Left lobe of liver (tissue), 2 donors: ENCODE measurements around the gene RINT1. TPM values are rescaled to one million over a fixed set of nuclear protein-coding genes. Genes with fewer than 3 reads are reported as not detected.

Experiments used
- ATAC-seq: fragments of 200-7000 bp; cut with Tn5 transposase; one replicate; pipeline ENCODE4 v1.9.1; 2020; ENCODE audit warnings: mild to moderate bottlenecking, moderate library complexity
- DNase-seq: peaks from one replicate; pipeline ENCODE4 v3.0.0-alpha.2; 2020; ENCODE audit warnings: low spot score
- total RNA-seq: library from RNA; stranded (reverse); gene quantifications from one replicate; pipeline ENCODE4 v1.2.1, GENCODE V29; 2021
- donor health status: DM: no; HTN: no; CAD: no; lungs with moderate emphysema.
- donor health status: DM: no; HTN: yes; CAD: no.

RINT1 gene
- total RNA-seq, 1 donor from 2014 or later: 10.0 TPM

DNA sequence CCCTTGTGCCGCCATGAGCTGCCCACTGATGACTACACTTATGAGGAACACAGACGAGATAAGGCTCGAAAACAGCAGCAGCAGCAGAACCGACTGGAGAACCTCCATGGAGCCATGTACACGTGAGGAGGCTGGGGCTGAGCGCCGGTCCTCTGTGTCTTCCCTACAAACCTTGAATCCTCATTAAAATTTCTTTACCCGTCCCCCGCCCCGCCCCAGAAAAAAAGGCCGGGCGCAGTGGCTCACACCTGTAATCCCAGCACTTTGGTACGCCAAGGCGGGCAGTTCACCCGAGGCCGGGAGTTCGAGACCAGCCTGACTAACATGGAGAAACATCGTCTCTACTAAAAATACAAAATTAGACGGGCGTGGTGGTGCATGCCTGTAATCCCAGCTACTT lies 1.5 kb upstream of the RINT1 start:
- no peak for ATAC-seq
- DNase-seq: no peak

GRCh38 chr7:105532709-105533460 lies 884 bp downstream of the RINT1 start:
- no peak for ATAC-seq
- no peak for DNase-seq

- DNase-seq: no peak
- no peak for ATAC-seq
These were observed 6.3 kb downstream of the RINT1 start for GRCh38 chr7:105538339-105538738.

DNA sequence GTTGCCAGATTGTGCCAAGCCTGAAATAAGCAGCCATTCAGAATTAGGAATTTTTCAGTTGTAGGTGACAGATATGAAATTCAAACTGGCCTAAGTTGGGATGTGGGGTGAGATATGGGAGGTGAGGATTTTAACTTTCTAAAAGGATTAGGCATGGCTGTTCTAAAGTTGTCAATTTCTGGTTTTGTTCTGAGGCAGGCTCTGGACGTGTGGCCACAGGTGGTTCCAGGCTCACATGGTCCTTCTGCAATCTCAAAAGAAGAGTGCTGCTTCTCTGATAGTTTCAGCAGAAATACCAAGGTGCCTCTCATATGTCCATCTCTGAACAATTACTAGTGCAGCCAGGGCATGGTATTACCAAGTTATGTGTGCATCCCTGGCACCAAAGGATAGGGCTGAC lies 27.9 kb downstream of the RINT1 start:
- no peak for ATAC-seq
- DNase-seq: no peak

- ATAC-seq (no peak), DNase-seq (no peak)
These were observed 33.2 kb downstream of the RINT1 start for GRCh38 chr7:105565190-105565589.

GRCh38 chr7:105567024-105567423 lies 35.0 kb downstream of the RINT1 start:
- no peak for ATAC-seq
- no peak for DNase-seq

GRCh38 chr7:105567821-105568220 lies 35.8 kb downstream of the RINT1 start:
- DNase-seq (no peak), ATAC-seq (no peak)

DNA sequence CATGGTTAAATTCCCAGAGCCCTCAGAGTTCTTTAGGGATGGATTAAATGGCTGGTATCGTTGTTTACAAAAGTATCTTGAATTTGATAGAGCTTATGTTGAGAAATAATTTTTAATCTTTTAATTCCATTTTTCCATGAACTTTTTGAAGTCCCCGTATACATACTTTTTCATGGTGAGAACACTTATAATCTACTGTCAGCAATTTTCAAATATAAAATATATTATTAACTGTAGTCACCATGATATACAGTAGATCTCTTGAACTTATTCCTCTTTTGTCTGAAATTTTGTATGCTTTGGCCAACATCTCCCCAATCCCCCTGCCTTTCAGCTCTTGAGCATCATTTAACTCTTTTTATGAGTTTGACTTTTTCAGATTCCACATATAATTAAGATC lies 39.9 kb downstream of the RINT1 start:
- DNase-seq (no peak), ATAC-seq (no peak)

DNA sequence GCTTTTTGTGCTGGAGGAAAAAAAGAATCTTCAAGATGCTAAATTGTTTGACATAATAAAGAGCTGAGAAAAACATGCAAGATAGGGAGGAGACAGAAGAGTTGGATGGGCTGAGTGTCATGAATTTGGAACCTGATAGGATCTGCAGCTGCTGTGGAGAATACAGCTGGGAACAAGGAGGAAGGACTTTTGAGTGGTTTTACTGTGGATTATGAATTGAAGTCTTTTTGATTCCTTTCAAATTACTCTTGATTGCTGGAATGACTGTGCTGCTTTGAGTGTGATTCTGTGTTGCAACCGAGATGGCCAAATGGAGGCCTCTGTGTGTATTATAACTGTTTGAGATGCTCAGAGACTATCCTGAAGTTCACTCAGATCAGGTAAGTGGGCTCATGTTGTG lies 45.2 kb downstream of the RINT1 start:
- no peak for DNase-seq
- ATAC-seq: no peak

DNA sequence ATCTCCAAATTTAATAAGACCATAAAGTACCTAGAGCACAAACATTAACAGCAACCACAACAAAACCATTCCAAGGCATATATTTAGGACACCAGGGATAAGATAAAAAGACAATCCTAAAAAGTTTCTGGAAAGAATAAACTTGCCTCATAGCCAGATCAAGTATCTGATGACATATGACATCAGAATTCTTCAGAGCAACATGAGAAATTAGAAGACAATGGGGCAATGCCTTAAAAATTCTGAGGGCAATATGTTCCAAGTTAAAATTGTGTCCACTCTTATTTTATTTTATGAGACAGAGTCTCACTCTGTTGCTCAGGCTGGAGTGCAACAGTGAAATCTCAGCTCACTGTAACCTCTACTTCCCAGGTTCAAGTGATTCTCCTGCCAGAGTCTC lies 46.5 kb downstream of the RINT1 start:
- ATAC-seq (no peak), DNase-seq (no peak)

- no peak for DNase-seq
- ATAC-seq: no peak
These were observed 48.2 kb downstream of the RINT1 start for GRCh38 chr7:105580022-105580740.

DNA sequence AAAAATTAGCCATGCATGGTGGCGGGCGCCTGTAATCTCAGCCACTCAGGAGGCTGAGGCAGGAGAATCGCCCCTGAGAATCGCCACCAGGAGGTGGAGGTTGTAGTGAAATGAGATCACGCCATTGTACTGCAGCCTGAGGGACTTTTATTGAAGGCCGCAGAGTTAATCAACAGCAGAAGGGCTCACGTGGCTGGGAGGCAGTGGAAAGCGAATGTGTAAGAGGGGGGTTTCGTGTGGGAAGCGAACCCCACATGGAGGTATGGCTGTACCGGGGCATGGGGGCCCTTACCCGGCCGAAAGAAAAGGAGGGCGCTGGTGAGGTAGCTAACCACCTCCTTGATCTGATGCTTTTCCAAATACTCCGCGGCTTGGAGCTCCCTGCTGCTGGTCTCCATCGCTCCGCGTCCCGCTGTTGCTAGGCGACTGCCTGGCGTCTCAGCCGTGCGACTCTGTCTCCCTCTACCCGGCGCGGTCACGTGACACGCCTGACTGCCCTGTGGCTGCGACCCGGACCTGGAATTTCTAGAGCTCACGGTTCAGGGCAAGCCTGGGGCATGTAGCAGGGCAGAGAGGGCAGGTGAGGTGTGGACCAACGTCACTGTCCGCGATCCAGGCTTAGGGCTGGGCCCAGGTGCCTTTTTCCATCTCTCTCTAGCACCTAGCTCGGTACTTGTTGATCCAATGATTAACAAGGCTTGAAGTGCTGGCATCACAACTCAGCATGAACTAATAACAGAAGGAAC lies 49.2 kb downstream of the RINT1 start, which contains the start of gene EFCAB10:
TSS of gene EFCAB10 (minus strand) at position 428 of the 746 bp plus-strand sequence. CDS start at position 398, 30 bp downstream.
- DNase-seq: peak; percentile 54
- peak; percentile 72 for ATAC-seq

DNA sequence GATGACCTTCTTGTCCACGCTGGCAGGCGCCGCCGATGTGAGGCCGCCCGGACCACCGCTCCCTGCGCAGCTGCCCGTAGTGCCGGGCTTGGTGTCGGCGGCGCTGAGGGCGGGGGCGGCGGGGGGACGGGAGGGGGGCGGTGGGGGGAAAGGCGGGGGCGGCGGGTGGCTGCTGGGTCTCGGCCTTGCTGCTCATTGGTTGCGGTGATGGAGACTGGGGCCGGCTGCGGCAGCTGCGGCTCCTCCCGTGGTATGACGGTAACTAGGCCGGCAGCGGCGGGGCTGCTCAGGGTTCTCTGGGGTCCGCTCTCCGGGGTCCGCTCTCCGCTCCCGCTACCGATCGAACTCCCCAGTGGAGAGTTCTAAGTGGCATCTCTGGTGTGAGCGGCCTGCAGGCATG lies 51.1 kb downstream of the RINT1 start:
- ATAC-seq (no peak), DNase-seq (no peak)

DNA sequence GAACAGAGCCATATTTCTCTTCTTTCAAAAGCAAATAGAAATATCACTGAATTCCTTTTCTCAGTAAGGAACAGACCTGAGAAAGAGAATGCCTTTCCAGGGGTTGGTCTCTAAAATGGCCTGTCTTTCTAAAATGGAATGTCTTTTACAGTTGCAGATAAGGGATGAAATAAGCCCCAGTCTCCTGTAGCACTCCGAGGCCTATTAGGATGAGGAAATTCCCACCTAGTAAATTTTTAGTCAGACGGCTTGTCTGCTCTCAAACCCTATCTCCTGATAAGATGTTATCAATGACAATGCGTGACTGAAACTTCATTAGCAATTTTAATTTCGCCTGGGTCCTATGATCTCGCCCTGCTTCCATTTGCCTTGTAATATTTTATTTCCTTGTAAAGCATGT lies 52.2 kb downstream of the RINT1 start:
- DNase-seq: no peak
- no peak for ATAC-seq

- ATAC-seq (no peak), DNase-seq (no peak)
These were observed 54.0 kb downstream of the RINT1 start for GRCh38 chr7:105585850-105586500.

DNA sequence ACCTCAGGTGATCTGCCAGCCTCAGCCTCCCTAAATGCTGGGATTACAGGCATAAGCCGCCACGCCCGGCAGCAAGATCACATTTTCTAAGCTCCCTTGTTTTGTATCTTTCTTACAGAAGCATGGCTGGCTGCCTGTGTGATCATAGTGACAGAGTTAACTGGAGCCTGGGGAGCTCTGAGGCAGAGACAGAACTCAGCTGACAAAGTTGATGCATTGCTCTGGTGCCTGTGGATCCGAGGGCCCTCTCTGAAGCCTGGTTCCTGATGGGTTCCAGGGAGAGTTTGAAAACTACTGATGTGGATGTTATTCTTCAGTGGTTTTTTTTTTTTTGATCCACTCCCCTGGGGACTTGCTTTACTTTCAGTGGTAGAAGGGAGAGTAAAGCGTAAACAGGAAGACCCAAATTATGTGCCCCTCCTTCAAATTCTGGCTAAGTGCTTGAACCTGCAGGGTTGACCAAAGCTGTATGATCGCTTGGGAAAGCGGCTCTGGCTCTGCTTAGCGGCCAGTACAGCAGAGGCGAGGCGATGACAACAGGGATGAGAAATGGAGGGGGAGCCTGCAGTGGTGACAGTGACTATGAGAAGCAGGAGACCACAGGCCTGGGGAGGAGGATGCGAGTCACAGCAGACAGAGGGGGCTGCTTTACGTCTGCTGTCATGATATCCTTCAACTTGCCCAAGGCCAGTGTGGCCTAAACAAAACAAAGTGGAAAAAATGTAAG lies 56.1 kb downstream of the RINT1 start:
- DNase-seq (no peak), ATAC-seq (no peak)

- DNase-seq (peak; percentile 51), ATAC-seq (peak; percentile 96)
These were observed 57.5 kb downstream of the RINT1 start for GRCh38 chr7:105589356-105590077.

- DNase-seq (no peak), ATAC-seq (no peak)
These were observed 58.8 kb downstream of the RINT1 start for GRCh38 chr7:105590793-105591192.

GRCh38 chr7:105591522-105591921 lies 59.5 kb downstream of the RINT1 start:
- DNase-seq: no peak
- no peak for ATAC-seq

GRCh38 chr7:105594034-105594433 lies 62.0 kb downstream of the RINT1 start:
- peak; percentile 88 for ATAC-seq
- peak; percentile 62 for DNase-seq
